Muscle of leg (tissue), 11 donors: ENCODE results near the gene NXPH1. TPM values are rescaled to one million over a fixed set of nuclear protein-coding genes. Genes with fewer than 3 reads are reported as not detected.

Source experiments
- DNase-seq: peaks from one replicate; pipeline ENCODE4 v3.0.0; 2013
- H3K27ac ChIP-seq: one replicate; pipeline ENCODE4 v1.5.1; 2013; ENCODE audit warnings: mild to moderate bottlenecking, low read length, control low read depth
- H3K27me3 ChIP-seq: one replicate; pipeline ENCODE4 v1.6.1; 2013; ENCODE audit warnings: low read length; ENCODE audit not compliant: control insufficient read depth, insufficient read depth
- H3K36me3 ChIP-seq: one replicate; pipeline ENCODE4 v1.6.1; 2013; ENCODE audit warnings: low read length; ENCODE audit not compliant: control insufficient read depth, insufficient read depth
- H3K4me1 ChIP-seq: one replicate; pipeline ENCODE4 v1.6.1; 2013; ENCODE audit warnings: low read length; ENCODE audit not compliant: control insufficient read depth, insufficient read depth
- H3K4me3 ChIP-seq: one replicate; pipeline ENCODE4 v1.5.1; 2013; ENCODE audit warnings: low read length, control low read depth
- H3K9me3 ChIP-seq: replicated peaks from 2 replicates; pipeline ENCODE4 v1.6.1; 2013; ENCODE audit warnings: low read depth, low read length; ENCODE audit not compliant: control insufficient read depth
- WGBS: methylation state at CpG from one replicate; pipeline ENCODE4 v1.1.5; 2013; ENCODE audit warnings: missing lambda C conversion rate; ENCODE audit not compliant: insufficient coverage; 5-methylcytosine and 5-hydroxymethylcytosine counted together
- polyA plus RNA-seq, 8 donors: library from polyadenylated mRNA; unstranded; fragments of 120-200 nt; gene quantifications; one replicate each; pipeline versions ENCODE4 v1.2.1 to v1.2.3, GENCODE V29; 2013; ENCODE audit warnings: inconsistent platforms in 1 of 8, low replicate concordance in 1 of 8; ENCODE audit not compliant: insufficient read length in 8 of 8, insufficient read depth in 1 of 8
- total RNA-seq: library from RNA; stranded (reverse); fragments of 120-200 nt; gene quantifications from one replicate; pipeline ENCODE4 v1.2.4, GENCODE V29; 2013

NXPH1 gene
- total and polyA plus RNA-seq, 9 donors: 0.28 TPM; not detected in 8

DNA sequence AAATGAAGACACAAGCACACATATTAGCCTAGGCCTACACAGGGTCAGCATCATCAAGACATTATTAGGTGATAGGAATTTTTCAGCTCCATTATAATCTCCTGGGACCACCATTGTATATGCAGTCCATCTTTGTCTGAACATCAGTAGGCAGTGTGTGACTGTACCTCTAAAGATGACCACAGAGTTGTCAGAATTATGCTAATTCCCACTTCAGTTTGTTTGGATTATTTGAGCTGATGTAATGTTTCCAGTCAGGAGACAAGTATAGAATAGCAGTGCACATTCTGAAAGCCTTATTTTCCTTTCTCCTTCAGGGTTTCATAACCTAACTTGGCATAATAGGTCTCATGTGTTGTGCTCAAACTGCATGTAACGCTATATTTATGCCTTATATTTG lies 306.4 kb downstream of the NXPH1 start:
- no peaks in the 10 kb centered on the region for H3K4me1 ChIP-seq
- no peaks in the 10 kb centered on the region for H3K9me3 ChIP-seq
- H3K27ac ChIP-seq: no peak overlapping the region
- H3K36me3 ChIP-seq: no peaks in the 10 kb centered on the region
- no peak overlapping the region for H3K4me3 ChIP-seq
- DNase-seq: no peak
- no CpG with 5 or more reads among the region's 1 CpG for WGBS
- H3K27me3 ChIP-seq: no peaks in the 10 kb centered on the region

DNA sequence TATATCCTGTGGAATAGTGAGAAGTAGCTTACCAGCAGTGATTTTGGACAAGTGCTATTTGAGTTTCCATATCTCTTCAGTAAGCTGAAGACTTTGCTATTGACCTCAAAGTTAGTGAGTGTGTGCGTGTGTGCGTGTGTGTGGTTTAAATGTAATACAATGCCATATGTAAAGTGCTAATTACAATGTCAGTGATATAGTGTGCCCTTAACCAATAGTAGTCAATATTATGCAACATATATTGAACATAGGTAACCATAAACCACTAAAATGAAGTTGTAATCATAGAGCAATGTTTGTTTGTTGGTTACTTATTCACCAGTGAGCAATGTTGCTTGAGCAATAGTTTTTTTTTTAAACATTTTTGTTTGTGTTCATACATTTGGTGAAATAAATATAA lies 309.4 kb downstream of the NXPH1 start:
- H3K36me3 ChIP-seq: no peaks in the 10 kb centered on the region
- WGBS: no CpG with 5 or more reads among the region's 2 CpGs
- no peak overlapping the region for H3K4me3 ChIP-seq
- H3K27ac ChIP-seq: no peak overlapping the region
- H3K27me3 ChIP-seq: no peaks in the 10 kb centered on the region
- H3K9me3 ChIP-seq: no peaks in the 10 kb centered on the region
- DNase-seq: no peak
- H3K4me1 ChIP-seq: no peaks in the 10 kb centered on the region

DNA sequence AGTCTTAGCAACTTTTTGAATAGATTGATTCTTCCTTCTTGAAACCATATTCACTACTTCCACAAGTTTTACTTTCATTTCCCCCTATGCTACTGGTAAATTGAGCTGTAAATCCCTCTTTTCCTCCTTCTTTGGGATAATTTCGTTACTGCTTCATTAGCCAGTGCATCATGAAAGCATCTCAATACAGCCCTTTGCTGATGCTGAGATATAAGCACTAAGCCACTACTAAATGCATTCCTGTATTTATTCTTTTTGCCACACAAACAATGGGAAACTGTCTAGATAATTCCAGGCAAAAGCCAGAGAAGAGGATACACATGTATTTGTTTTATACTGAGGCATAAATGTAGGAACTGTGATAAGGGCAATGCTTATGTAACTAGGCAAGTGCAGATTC lies 313.9 kb downstream of the NXPH1 start:
- WGBS: 30% methylated on average over 1 of the region's 1 CpG
- no peaks in the 10 kb centered on the region for H3K9me3 ChIP-seq
- H3K27me3 ChIP-seq: no peaks in the 10 kb centered on the region
- H3K36me3 ChIP-seq: no peaks in the 10 kb centered on the region
- H3K27ac ChIP-seq: no peak overlapping the region
- H3K4me3 ChIP-seq: no peak overlapping the region
- H3K4me1 ChIP-seq: no peaks in the 10 kb centered on the region
- DNase-seq: no peak

GRCh38 chr7:8751557-8752231 lies 318.3 kb downstream of the NXPH1 start:
- no peak overlapping the region for H3K27ac ChIP-seq
- no peak overlapping the region for H3K4me3 ChIP-seq
- H3K27me3 ChIP-seq: no peaks in the 10 kb centered on the region
- no peaks in the 10 kb centered on the region for H3K36me3 ChIP-seq
- DNase-seq: no peak
- H3K4me1 ChIP-seq: no peaks in the 10 kb centered on the region
- WGBS: no CpG with 5 or more reads among the region's 4 CpGs
- no peaks in the 10 kb centered on the region for H3K9me3 ChIP-seq

DNA sequence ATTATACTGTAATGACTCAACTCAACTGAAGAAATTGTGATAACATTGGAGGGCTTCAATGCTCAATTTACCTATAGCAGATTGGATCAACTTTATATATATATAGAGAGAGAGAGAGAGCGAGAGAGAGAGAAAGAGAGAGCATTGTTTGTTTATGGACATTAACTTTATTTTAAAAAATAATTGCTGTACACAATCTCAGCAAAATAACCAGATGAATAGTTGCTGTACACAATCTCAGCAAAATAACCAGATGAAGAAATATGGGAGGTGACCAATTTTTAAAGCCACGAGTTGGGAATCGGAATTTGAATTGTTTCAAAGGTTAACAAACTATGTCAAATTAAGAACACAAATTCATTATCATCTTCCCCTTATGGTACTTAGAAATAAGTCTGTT lies 319.9 kb downstream of the NXPH1 start:
- WGBS: no CpG with 5 or more reads among the region's 3 CpGs
- H3K9me3 ChIP-seq: no peaks in the 10 kb centered on the region
- H3K4me1 ChIP-seq: no peaks in the 10 kb centered on the region
- no peaks in the 10 kb centered on the region for H3K27me3 ChIP-seq
- no peaks in the 10 kb centered on the region for H3K36me3 ChIP-seq
- no peak overlapping the region for H3K27ac ChIP-seq
- H3K4me3 ChIP-seq: no peak overlapping the region
- DNase-seq: no peak

DNA sequence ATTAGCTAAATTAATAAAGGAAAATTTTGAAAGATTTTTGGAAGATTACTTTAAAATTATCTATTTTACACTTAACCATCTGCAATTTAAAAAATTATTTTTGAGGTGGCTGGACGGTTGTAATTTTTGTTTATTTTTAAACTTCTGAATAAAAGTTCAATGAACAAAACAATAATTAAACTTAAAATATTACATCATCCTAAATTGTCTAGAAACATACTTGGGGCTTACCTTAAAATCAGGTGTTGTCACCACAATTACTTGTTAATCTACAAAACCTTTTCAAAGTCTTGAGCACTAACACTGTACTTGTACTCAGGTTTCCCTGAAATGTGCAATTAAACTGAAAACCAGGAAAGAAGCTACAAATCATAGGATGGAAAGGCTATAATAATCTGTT lies 328.3 kb downstream of the NXPH1 start:
- no peaks in the 10 kb centered on the region for H3K36me3 ChIP-seq
- no peak for DNase-seq
- H3K4me3 ChIP-seq: no peak overlapping the region
- H3K27me3 ChIP-seq: no peaks in the 10 kb centered on the region
- no peaks in the 10 kb centered on the region for H3K4me1 ChIP-seq
- H3K27ac ChIP-seq: no peak overlapping the region
- no CpG with 5 or more reads among the region's 1 CpG for WGBS
- H3K9me3 ChIP-seq: no peaks in the 10 kb centered on the region

DNA sequence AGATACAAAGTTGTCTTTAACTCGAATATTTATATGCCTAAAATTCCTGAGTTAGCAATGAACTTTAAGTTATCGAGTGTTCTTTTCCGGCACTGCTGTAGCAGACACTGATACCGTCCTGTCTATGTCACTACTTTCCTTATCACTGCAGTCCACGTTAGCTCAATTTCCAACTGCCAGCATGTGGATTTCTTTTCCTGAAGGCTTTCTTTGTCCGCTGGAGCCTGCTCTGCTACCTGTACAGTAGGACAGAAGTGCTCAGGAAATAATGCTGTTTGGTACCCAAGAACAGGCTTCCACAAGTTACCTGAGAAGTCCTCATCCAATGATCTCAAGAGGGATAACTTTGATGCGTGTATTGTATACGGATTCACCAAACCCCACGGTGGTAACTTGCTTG lies 329.4 kb downstream of the NXPH1 start:
- no peak overlapping the region for H3K27ac ChIP-seq
- 85% methylated on average over 4 of the region's 9 CpGs for WGBS

GRCh38 chr7:8765374-8765773 lies 332.0 kb downstream of the NXPH1 start:
- no peak for DNase-seq
- Histone ChIP-seq H3K27ac (no peak overlapping the region), H3K4me1 (no peaks in the 10 kb centered on the region), H3K9me3 (no peaks in the 10 kb centered on the region), H3K27me3 (no peaks in the 10 kb centered on the region), H3K4me3 (no peak overlapping the region), H3K36me3 (no peaks in the 10 kb centered on the region)
- no CpG with 5 or more reads among the region's 3 CpGs for WGBS

More for the DNA sequence above, 329.4 kb downstream of the NXPH1 start:
- no peaks in the 10 kb centered on the region for H3K27me3 ChIP-seq
- H3K4me3 ChIP-seq: no peak overlapping the region
- H3K9me3 ChIP-seq: no peaks in the 10 kb centered on the region
- DNase-seq: no peak
- H3K36me3 ChIP-seq: no peaks in the 10 kb centered on the region
- no peaks in the 10 kb centered on the region for H3K4me1 ChIP-seq

DNA sequence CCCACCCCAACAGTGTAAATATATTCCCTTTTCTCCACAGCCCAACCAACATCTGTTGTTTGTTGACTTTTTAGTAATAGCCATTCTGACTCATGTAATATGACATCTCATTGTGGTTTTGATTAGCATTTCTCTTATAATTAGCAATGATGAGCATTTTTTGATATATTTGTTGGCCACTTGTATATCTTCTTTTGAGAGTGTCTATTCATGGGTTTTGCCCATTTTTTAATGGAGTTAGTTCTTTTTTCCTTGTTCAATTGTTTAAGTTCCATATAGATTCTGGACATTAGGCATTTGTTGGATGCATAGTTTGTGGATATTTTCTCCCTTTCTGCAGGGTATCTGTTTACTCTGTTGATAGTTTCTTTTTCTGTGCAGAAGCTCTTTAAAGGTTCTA lies 340.1 kb downstream of the NXPH1 start:
- H3K9me3 ChIP-seq: no peaks in the 10 kb centered on the region
- no peak for DNase-seq
- H3K27me3 ChIP-seq: no peaks in the 10 kb centered on the region
- no peak overlapping the region for H3K4me3 ChIP-seq
- H3K27ac ChIP-seq: no peak overlapping the region
- H3K4me1 ChIP-seq: no peaks in the 10 kb centered on the region
- no peaks in the 10 kb centered on the region for H3K36me3 ChIP-seq

GRCh38 chr7:8778459-8778858 lies 345.1 kb downstream of the NXPH1 start:
- no peaks in the 10 kb centered on the region for H3K4me1 ChIP-seq
- no peak overlapping the region for H3K4me3 ChIP-seq
- H3K36me3 ChIP-seq: no peaks in the 10 kb centered on the region
- no CpG with 5 or more reads among the region's 2 CpGs for WGBS
- no peaks in the 10 kb centered on the region for H3K27me3 ChIP-seq
- DNase-seq: no peak
- H3K27ac ChIP-seq: no peak overlapping the region
- no peaks in the 10 kb centered on the region for H3K9me3 ChIP-seq

DNA sequence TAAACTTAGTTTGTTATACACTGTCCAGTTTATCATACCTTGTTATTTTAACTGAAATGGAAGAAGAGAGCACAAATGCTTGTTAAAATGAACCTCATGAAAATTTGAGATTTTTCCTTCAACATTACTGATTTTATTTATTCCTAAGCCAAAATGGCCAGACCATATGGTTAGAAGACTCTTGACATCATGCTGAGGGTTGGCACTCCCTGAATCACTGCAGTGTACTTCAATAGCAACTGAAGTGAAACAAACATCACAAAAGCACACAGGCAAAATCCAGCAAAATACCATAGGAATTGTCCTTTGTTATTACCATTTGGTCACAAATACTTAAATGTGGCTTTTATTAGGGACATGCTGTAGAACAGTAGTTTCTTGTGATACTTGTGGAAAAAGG lies 347.8 kb downstream of the NXPH1 start:
- Histone ChIP-seq H3K27ac (no peak overlapping the region), H3K27me3 (no peaks in the 10 kb centered on the region), H3K4me1 (no peaks in the 10 kb centered on the region), H3K36me3 (no peaks in the 10 kb centered on the region), H3K9me3 (no peaks in the 10 kb centered on the region), H3K4me3 (no peak overlapping the region)
- no peak for DNase-seq
